DND-41 (cell line): ENCODE data around the gene GPC3.

Source experiments
- ATAC-seq: fragments of 200-7000 bp; cut with Tn5 transposase; 3 replicates; pipeline ENCODE4 v1.9.1; 2021; ENCODE audit warnings: low read depth; ENCODE audit not compliant: insufficient read depth
- DNase-seq: peaks from one replicate; pipeline ENCODE4 v3.0.0-alpha.2; 2020
- H2AFZ ChIP-seq: 2 replicates; pipeline ENCODE4 v1.6.0; 2012; ENCODE audit warnings: low read depth, low read length
- H3K27ac ChIP-seq: 2 replicates; pipeline ENCODE4 v1.5.1; 2012; ENCODE audit warnings: low read length, inconsistent platforms
- H3K27me3 ChIP-seq: fragments of 200-600 bp; sonication (generic); 2 replicates; pipeline ENCODE4 v1.6.0; 2012; ENCODE audit warnings: low read length, mild to moderate bottlenecking, inconsistent platforms; ENCODE audit not compliant: insufficient read depth, poor library complexity
- H3K36me3 ChIP-seq: 2 replicates; pipeline ENCODE4 v1.5.1; 2012; ENCODE audit warnings: low read length, inconsistent platforms; ENCODE audit not compliant: insufficient read depth
- H3K4me1 ChIP-seq: 2 replicates; pipeline ENCODE4 v1.5.1; 2012; ENCODE audit warnings: mild to moderate bottlenecking, low read length; ENCODE audit not compliant: insufficient read depth
- H3K4me2 ChIP-seq: 2 replicates; pipeline ENCODE4 v1.6.0; 2012; ENCODE audit warnings: mild to moderate bottlenecking, moderate library complexity, low read length, inconsistent platforms; ENCODE audit not compliant: insufficient read depth
- H3K4me3 ChIP-seq, 2 experiments: fragments of 200-600 bp in 1 of 2; shearing (Covaris generic) in 1 of 2; 2 replicates each; pipeline ENCODE4 v1.5.1; 2012 to 2016; ENCODE audit warnings: inconsistent platforms in 2 of 2, low read length in 2 of 2, mild to moderate bottlenecking in 2 of 2, low read depth in 1 of 2, moderate library complexity in 1 of 2
- H3K79me2 ChIP-seq: 2 replicates; pipeline ENCODE4 v1.6.0; 2012; ENCODE audit warnings: low read length, inconsistent platforms; ENCODE audit not compliant: insufficient read depth
- H3K9ac ChIP-seq: 2 replicates; pipeline ENCODE4 v1.6.0; 2012; ENCODE audit warnings: low read depth, mild to moderate bottlenecking, inconsistent platforms, low read length, moderate library complexity
- H3K9me3 ChIP-seq: 2 replicates; pipeline ENCODE4 v1.5.1; 2012; ENCODE audit warnings: low read length, moderate library complexity, mild to moderate bottlenecking, inconsistent platforms; ENCODE audit not compliant: insufficient read depth, severe bottlenecking
- H4K20me1 ChIP-seq: 2 replicates; pipeline ENCODE4 v1.6.0; 2012; ENCODE audit warnings: low read length; ENCODE audit not compliant: insufficient read depth
- EZH2 ChIP-seq: IDR thresholded peaks from 3 replicates; pipeline ENCODE4 v1.6.1; 2012; ENCODE audit warnings: borderline replicate concordance, low read depth, mild to moderate bottlenecking, moderate library complexity, low read length, inconsistent platforms; ENCODE audit not compliant: severe bottlenecking
- TF ChIP-seq, protein P1 (sequence below): IDR thresholded peaks from 2 replicates; pipeline ENCODE4 v1.5.1; 2012; ENCODE audit warnings: borderline replicate concordance, low read length, moderate library complexity, mild to moderate bottlenecking; ENCODE audit not compliant: poor library complexity, severe bottlenecking; ENCODE audit errors: extremely low read depth

GPC3 gene

DNA sequence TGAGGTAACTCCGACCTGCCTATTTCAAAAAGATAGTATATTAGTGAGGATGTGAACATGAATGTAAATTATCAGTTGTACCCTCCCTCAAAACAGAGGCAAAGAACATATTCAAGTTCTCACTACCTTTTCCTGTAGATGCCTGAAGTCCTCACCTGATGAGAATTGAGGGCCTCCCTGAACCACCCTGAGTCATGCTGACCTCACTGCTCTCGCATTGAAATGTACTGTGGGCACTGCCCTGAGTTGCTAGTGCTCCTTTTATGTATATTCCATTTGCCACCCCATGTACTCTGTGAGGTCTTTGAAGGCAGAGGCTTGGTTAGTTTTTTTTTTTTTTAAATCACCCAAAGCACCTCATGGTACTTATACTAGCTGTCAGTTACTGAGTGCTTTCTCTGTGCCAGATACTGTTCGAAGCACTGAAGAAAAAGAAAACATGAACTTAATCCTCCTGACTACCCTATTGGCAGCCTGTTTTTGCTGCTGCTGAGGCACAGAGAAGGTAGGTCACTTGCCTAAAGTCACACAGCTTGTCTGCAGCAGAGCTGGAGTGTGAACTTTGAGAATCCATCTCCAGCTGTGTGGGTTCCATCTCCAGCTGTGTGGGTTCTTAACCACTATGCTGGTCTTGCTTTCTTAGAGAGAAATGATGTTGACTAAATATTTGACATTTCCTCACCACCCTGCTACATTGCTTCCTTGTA lies 317.0 kb downstream of the GPC3 start:
- DNase-seq (no peak), ATAC-seq (no peak; the same call in 2 of the 3 replicates)
- H3K4me2 ChIP-seq = no peak overlapping the region

DNA sequence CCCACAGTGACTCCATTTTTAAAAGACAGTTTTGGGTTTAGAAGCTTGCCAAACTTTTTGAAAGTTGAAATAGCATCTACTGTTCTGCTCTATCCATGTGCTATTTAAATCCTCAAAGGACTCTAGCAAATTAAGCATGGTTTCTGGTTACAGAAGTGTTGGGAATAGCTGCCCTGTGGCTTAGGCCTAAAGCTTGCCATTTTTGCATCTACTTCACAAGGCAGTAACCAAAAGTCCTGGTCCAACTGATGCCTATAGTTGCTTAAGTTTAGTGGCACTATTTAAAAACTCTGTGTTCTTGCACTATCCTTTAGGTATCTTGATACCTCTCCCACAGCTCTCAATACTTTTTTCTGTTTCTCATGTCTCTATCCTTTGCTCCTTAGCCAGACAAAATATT lies 319.1 kb downstream of the GPC3 start:
- no peaks in the 10 kb centered on the region for H3K79me2 ChIP-seq
- H2AFZ ChIP-seq = no peak overlapping the region
- no peak overlapping the region for H3K9ac ChIP-seq
- H3K4me2 ChIP-seq = no peak overlapping the region
- H3K27me3 ChIP-seq = no peaks in the 10 kb centered on the region
- H3K36me3 ChIP-seq = no peaks in the 10 kb centered on the region
- no peak for DNase-seq
- no peak overlapping the region for H3K4me3 ChIP-seq
- H4K20me1 ChIP-seq = no peaks in the 10 kb centered on the region
- H3K27ac ChIP-seq = no peak overlapping the region
- H3K4me1 ChIP-seq = 0 out of 2 replicates have a peak, but pooled peaks cover 8% of the 10 kb centered on the region
- TF ChIP-seq, protein P1, sequence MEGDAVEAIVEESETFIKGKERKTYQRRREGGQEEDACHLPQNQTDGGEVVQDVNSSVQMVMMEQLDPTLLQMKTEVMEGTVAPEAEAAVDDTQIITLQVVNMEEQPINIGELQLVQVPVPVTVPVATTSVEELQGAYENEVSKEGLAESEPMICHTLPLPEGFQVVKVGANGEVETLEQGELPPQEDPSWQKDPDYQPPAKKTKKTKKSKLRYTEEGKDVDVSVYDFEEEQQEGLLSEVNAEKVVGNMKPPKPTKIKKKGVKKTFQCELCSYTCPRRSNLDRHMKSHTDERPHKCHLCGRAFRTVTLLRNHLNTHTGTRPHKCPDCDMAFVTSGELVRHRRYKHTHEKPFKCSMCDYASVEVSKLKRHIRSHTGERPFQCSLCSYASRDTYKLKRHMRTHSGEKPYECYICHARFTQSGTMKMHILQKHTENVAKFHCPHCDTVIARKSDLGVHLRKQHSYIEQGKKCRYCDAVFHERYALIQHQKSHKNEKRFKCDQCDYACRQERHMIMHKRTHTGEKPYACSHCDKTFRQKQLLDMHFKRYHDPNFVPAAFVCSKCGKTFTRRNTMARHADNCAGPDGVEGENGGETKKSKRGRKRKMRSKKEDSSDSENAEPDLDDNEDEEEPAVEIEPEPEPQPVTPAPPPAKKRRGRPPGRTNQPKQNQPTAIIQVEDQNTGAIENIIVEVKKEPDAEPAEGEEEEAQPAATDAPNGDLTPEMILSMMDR = no peak
- TF ChIP-seq EZH2 = no peak
- H3K9me3 ChIP-seq = no peaks in the 10 kb centered on the region
- ATAC-seq = no peak

More for the DNA sequence above, 317.0 kb downstream of the GPC3 start:
- Histone ChIP-seq H3K4me3 (no peak overlapping the region), H3K9me3 (no peaks in the 10 kb centered on the region), H3K27me3 (no peaks in the 10 kb centered on the region), H3K36me3 (no peaks in the 10 kb centered on the region), H4K20me1 (no peaks in the 10 kb centered on the region), H3K27ac (no peak overlapping the region), H3K79me2 (no peaks in the 10 kb centered on the region), H2AFZ (no peak overlapping the region), H3K4me1 (peaks cover 18% of the 10 kb centered on the region), H3K9ac (no peak overlapping the region)
- no peak for TF ChIP-seq EZH2
- TF ChIP-seq, protein P1 = no peak

- no peaks in the 10 kb centered on the region for H4K20me1 ChIP-seq
- no peak for TF ChIP-seq EZH2
- TF ChIP-seq, protein P1 = no peak
- ATAC-seq = no peak
- H3K9ac ChIP-seq = no peak overlapping the region
- no peak overlapping the region for H3K27ac ChIP-seq
- H3K79me2 ChIP-seq = no peaks in the 10 kb centered on the region
- no peak overlapping the region for H3K4me3 ChIP-seq
- H3K4me2 ChIP-seq = no peak overlapping the region
- no peak for DNase-seq
- no peaks in the 10 kb centered on the region for H3K4me1 ChIP-seq
- no peaks in the 10 kb centered on the region for H3K27me3 ChIP-seq
- no peak overlapping the region for H2AFZ ChIP-seq
- H3K9me3 ChIP-seq = no peaks in the 10 kb centered on the region
- H3K36me3 ChIP-seq = no peaks in the 10 kb centered on the region
These were observed 323.2 kb downstream of the GPC3 start for GRCh38 chrX:133661962-133662839.
